GM18858 (cell line): ENCODE measurements around the gene PFN1.

Source experiments
- ATAC-seq: cut with Tn5 transposase; IDR thresholded peaks from one replicate; pipeline ENCODE4 v1.9.1; 2021; ENCODE audit not compliant: unreplicated experiment

Gene PFN1

DNA sequence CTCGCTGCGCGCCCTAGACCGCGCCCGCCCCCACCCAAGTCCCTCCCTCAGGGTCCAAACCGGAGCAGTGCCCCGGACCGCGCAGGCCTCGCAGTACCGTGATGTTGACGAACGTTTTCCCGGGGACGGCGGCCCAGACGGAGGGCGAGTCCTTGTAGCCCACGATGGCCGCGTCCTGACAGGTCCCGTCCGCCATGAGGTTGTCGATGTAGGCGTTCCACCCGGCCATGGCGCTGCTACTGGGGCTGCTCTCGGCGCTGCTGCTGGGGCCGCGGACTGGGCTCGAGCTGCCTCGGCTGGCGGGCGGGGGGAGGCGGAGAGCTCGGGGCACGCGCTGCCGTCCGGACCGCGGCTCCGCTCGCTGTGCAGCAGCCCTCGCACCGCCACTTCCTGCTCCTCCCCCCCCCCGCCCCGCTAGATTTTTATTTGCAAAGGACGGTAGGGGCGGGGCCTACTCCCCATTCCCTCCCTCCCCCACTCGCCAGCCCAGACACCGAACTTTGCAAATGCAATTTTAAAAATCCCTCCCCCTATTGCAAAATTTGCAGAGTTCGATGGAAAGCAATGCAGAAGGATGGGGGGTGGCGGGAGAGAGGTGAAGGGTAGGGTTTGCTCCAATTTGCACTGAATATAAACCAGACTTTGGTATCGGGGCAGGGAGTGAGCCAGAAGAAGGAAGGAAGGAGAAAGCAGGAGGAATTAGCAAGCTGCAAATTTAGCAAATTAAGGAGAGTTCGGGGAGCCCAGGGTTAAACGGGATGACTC lies at the start of gene PFN1:
Gene PFN1, minus strand, starts transcription at position 365 of the 765 bp plus-strand sequence. Its CDS starts 136 bp downstream, at position 229.
- no peak for ATAC-seq

DNA sequence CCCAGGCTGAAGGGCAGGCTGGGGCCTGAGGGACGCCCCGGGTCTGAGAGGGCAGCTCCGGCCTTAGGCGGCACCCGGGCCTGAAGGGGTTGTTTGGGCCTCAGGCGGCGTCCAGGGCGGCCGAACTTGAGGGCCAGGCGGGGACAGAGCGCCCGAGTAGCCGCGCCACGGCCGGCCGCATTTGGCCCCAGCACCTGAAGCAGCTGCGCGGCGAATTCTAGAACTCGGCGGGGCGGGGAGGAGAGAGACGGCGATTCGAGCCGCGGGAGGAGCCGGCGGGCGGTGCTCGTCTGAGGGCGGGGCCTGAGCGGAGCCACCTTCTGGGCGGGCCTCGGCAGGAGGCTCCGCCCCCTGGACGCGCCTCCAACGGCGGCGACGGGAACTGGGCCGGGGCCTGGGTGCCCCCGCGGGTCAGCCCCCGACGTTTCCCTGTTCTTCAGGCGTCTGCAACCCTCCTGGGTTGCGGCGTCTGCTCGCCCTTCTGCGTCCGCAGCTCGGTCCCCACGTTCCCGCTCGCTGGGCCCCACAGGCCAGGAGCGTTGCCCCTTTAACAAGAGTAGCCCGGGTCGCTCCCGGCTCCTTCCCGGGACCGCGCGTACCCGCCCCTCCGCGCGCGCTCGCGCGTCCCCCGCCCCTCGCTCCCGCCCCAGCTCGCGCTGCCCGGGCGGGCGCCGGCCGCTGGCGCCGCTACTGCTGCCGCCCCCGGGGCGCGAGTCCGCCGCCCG lies 49.1 kb upstream of the PFN1 start, which contains the start of the genes INCA1 and KIF1C:
Gene INCA1, minus strand, starts transcription at position 221 of the 725 bp plus-strand sequence. CDS start 3,085 bp downstream, outside the sequence.
Gene KIF1C, plus strand, starts transcription at position 649 of the 725 bp plus-strand sequence. CDS start 2,297 bp downstream, outside the sequence.
- peak; percentile 79 for ATAC-seq

DNA sequence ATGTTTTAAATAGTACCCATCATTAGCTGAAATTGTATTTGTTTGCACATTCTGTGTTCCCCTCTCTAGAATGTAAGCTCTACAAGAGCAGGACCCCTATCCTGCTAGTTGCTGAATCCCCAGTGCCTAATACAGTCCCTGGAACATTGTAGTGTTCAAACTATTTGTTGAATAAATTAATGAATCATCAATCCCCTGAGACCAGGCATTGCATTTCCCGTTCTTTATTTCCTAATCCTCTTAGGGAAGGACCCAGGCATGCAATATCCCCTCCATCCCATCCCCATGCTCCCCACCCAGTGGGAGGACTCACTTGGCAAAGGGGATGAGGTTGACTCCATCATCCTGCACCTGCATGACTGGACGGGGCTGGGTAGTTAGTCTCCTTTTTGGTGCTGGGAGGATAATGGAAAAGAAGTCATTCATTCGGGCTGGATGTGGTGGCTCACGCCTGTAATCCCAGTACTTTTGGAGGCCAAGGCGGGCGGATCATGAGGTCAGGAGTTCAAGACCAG lies 45.8 kb upstream of the PFN1 start:
- ATAC-seq: no peak

DNA sequence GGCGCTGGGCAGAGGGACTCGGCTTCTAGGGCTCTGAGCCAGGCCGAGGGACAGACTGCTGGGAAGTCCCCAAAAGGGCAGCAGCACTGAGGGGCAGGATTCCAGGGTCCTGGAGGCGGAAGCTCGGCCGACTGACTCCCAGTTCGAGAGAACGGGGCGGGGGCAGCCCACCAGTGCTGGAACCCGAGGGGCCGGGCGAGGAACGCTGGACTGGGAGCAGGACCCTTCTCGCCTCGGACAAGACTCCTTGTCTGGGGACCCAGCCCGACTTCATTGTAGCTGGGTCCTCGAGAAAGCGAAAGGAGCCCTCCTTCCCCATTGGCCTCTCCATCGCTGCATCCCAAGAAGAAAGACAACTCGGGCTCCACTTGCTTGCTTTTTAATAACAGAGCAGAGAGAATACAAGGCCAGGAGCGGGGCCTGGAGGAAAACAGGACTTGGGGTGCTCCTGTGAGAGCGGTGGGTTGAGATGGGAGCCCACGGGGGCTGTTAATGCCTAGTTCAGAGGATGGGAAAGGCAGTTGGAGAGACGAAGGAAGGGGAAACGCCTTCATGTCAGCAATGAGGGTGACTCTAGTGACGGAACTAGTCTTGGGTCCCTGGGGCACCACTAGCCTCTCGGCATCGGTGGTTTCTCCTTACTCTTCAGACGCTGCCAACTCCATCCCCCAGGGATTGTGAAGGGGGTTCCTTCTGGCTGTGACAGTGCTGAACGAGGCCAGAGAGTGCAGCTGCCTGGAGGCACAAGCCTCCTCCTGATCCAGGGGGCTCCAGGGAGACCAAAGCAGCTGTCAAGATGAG lies 39.6 kb upstream of the PFN1 start:
- ATAC-seq: no peak

DNA sequence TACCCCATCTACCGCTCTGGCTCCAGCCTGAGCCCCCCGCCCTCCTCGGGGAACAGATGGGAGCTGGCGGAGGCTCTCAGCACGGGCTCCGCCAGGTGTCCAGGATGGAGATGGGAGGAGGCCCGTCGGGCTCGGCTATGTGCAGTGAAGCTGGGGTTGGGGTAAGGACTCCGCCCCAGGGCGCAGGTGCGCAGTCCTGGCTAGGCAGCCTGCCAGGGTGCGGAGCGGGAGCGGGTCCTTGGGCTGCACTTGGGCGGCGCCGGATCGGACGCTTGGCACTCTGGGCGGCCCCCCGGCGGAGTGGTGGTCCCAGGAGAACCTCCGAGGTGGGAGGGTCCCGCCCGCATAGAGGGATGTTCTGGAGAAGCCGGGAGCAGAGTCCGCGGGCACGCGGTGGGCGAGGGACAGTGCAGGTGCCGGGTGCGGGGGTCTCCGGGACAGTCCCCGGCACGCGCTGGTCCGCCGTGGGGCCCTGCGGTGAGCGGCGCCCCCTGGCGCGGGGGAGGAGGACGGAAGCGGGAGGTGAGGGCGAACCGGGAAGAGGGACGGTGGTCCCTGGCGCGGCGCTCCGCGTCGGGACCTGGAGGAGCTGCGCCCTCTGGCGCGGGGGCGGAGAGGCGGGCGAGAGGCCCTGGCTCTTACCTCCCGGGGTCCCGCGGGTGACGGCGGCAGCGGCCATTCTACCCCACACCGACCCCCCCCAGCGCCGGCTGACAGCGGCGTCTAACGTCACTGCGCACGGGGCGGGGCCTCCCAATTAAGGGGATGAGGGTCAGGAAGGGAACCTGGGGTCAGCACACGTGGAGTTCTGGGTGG lies 38.8 kb upstream of the PFN1 start, which contains the start of gene CAMTA2:
Gene CAMTA2, minus strand, starts transcription at position 725 of the 816 bp plus-strand sequence. CDS start 1,453 bp downstream, outside the sequence.
- ATAC-seq: no peak

DNA sequence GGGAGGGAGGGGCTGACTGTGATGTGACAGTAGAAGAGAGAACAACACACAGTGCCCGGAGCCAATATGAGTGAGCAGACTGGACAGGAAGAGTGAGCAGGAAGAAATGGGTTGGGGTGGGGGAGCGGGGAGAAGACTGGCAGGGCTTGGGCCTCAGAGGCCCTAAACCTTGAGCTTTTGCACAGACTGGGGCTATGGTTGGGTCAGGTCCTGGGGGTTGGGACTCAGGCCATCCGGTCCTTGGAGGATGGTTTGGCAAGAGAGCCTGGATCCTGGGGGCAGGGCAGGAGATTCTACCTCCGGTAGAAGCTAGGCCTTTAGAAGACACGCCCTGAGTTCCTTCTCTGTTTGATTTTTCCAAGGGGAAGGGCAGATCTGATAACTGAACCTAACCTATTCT lies 38.1 kb upstream of the PFN1 start:
- ATAC-seq: no peak

DNA sequence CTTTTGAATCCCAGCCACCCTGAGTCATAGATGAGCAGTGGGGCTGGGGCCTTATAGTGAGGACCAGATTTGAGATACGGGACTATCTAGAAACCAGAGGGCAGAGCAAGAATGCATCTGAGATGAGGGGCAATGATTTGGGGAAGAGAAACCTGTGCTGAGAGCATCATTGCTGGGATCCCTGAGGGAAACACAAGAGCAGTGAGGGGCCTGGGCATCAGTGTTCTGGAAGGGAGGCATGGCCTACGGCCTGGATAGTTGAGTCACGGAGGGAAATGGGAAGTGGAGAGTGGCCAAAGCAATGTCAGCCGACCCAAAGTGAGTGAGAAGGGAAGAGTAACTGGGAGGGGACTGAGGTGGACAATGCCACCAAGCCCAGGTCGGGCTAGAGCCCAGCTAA lies 34.0 kb upstream of the PFN1 start:
- ATAC-seq: no peak

DNA sequence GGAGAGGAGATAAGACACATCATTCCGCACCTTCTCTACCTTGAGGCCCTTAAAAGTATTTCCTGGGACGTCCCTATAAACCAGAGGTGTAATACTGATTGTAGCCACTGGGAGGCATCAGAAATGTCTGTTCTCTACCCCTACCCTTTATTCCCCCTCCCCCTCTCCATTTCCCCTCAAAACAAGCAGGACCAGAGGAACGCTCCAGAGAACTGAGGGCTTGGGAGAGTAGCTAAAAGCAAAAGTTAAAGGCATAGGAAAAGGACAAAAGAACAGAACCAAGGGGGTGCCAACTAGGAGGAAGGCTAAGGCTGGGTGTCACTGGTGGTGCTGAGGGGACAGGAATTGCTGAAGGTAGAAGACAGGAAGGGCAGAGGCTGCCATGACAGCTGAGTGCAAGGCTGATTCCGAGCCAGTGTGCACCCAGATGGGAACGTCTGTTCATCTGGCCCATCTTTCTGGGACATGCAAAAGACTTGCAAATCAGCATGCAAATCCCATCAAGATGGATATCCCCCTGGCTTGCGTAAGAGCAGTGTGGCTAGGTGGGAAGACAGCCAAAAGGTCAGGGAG lies 32.4 kb upstream of the PFN1 start:
- no peak for ATAC-seq

DNA sequence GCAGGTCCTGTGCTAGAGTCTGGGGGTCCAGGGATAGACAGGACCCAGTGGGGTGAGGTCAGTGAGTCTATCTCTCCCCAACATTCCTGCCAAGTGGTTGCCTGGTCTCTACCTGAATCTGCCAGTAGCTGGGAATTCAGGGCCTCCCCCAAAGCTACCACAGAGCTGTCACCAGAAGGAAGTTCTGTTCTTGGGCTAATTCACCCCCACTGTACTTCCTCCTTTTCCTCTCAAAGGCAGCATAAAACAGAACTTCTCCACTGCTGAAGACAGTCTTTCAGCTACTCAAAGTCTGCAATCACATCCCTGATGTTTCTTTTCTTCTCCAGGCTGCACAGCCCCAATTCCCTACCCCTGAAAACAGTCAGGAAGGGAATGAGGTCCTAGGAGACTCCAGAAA lies 30.4 kb upstream of the PFN1 start:
- no peak for ATAC-seq

DNA sequence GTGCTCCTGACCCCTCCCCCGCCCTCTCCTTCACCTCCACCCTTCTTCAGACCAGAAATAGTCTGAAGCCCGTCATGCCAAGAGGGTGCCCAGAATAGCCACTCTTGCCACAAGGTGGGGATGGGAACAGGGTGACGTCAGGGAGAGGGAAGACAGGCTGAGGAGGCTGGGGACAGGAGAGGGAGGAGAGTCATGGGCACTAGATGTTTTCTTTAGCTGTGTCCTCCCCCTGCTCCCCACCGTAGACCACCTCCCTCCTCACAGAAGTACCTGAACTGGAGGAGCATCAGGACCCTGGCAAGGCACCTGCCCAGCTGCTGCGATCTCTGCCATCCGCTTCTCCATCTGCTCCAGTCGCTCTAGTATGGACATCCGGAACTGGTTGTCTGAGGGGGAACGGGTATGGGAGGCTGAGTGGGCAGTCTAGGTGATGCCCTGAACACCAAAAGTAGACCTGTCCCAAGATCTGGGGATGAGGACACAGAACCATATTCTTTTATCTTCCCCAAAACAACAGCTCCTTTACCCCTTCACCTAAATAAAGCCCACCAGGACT lies 25.9 kb upstream of the PFN1 start:
- ATAC-seq: no peak

DNA sequence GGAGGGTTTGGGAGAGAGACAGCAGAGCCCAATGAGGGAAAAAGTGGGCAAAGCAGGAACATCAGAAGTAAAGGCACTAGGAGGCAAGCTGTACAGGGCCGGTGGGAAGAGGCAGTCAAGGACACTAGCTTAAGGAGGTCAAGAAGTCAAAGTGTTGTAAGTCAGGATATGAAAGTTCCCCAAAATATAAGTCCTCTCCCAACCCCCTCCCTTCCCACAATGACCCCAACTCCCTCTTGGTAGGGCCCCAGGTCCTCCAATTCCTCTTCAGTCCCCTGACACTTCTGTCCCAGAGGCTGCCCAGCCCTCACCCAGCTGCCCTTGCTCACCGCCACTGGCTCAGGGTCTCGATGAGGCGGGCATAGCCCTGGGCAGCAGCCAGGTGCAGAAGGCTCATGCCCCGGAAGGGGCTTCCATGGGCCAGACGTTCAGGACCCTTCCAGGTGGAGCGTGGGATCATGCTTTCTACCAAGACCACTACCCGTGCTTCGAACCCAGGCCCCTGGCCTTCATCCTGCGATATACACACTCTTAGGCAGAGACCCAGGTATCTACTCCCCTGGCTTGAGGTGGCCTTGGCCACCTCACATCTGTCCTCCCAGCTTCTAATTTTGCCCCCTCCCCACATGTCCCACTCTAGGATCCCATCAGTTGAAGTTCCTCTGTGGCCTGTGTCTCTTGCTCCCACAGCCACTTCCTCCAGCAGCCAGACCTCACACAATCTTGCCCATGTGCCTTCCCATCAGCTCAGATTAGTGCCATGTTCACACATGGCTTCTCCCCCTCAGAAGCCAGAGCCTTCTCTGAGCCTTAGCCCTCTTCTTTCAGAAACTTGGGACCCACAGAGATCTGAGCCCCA lies 25.2 kb upstream of the PFN1 start:
- ATAC-seq: no peak

DNA sequence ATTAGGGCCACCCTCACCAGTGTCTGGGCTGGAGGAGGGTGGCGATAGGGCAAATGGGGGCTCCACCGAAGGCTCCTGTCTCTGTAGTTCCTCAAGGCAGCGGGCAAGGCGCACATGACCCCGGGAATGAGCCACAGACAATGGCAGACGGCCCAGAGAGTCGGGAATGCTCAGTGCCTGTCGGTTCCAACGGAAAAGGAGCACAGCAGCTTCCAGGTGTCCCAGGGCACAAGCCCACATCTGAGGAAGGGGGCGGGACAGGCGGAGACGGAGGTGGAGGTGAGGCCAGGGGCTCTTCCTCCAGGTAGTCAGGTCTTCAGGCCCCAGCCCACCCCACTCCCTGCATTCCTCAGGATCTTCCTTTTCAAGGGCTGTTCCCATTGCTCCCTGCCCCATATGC lies 24.4 kb upstream of the PFN1 start:
- ATAC-seq: no peak

DNA sequence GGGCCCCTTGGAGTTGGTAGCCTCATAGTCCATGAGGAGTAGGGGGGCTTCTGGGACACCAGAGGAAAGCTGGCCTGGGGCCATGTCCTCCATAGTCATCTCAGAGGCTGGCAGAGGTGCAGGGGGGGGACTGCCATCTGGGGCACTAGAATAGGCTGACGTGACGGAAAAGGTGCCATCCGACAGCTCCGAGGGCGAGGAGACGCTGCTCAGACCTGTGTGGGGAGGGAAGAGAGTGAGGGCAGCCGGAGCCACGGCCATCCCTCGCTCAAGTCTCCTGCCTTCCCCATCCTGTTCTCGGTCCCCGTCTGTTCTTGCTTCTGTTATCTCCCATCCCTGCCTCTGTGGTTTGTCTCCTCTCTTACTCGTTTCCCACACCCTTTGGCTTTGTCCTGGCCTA lies 24.0 kb upstream of the PFN1 start:
- ATAC-seq: no peak

DNA sequence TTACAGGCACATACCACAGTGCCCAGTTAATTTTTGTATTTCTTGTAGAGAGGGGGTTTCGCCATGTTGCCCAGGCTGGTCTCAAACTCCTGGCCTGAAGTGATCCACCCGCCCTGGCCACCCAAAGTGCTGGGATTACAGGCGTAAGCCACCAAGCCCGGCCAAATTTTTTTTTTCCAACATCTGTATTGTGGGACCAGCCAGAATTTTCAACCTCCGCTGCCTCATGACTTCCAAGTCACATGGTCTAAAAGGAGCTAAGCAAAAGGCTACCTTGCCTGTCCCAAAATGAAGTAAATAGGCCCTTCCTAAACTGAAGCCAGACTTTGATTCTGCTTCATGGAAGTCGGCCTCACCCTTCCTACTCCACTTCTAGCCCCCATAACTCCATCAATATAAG lies 23.5 kb upstream of the PFN1 start:
- ATAC-seq: no peak

DNA sequence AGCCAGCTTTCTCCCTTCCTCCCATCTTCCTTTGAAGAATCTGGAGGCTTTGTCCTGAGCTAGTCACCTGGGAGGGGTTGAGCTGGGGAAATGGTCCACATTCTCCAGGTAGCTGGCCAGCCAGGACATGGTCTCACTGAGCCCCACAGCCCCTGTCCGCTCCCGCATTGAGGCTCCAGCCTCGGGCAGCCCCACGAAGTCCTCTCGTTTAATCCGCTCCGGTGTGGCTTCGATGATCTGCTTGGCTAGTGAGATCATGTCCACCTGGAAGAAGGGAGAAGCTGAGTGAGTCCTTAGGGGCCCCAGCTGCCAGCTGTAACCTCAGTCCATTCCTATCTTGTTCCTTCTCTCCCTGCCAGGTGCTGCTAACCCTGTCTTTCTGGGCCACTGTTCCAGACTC lies 21.9 kb upstream of the PFN1 start:
- no peak for ATAC-seq

DNA sequence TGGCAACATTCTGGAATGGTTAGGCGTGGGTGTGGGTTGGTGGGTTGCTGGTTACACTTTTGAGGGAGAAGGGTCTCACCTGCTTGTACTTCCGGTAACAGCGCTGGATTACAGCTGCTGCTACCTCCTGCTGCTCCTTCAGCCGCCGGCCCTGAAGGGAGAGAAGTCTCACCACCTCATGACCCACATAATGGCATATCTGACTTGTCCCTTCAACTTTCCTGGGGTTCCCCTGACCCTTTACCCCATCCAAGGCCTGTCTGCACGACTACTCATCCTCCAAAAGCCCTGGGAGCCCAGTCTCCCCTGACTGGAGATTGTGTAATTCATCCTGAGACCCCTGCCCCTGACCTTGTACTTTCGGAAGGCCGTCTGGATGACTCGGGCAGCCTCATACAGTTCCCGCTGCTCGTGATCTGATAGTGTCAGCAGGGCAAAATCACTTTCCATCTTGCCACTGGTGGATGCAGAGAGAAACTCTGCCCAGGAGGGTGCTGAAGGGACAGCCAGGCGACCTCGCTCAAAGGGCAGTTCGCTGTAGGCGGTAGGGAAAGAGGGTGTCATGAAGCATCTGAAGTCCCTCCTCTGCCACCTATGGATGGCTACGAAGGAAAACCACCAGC lies 21.3 kb upstream of the PFN1 start:
- ATAC-seq: no peak

DNA sequence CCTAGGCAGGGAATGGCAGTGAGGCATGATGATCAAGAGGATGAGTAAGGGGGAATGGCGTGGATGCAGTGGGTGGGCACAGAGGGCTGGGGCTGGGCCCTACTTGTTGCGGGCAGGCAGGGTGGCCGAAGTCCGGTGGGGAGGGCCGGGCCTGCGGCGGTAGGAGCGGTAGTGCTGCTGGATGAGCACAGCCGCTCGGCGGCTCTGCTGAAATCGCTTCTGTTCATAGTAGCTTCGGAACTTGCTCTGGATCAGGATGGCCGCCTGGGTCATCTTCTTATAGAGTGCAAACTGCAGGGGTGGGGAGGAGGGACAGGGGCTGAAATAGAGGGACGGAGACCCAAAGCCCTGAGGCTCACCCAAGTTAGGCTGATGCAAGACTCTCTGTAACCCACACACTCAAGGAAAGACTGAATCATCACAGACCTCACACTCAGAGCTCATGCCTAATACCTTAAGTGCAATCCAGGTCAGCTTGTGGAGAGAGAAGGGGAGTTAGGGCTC lies 20.8 kb upstream of the PFN1 start:
- ATAC-seq: no peak

DNA sequence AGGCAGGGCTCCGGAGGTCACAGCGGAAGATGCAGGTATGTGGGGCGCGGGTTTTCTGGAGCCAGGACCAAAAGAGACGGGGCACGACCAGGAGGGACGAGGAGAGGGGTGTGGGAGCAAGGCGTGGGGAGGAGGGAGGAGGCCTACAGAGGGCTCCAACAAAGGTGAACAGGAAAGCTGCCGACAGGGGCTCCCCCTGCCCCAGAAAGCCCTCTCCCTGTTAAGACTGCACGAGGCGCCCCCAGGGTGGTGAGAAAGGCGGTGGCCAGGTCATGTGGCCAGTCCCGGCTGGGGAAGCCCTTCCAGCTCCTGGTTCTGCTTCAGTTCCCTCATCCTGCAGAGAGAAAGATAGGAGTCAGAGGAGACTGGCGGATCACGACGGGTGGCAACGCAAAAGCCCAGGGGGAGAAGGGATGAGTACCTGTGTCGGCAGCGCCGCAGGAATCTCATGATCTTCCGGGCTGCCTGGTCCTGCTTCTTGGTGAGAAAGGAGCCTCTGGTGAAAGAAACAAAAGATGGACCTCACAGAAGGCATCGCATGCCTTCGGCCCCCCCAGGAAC lies 20.2 kb upstream of the PFN1 start:
- ATAC-seq: no peak
